GM19455 (cell line): ENCODE data around the gene SH3GLB1.
A peak's percentile ranks its signal among the peaks of the same experiment; 100 is the strongest.
"Not testable (repeated sequence)": the region's sequence is repeated elsewhere in the genome, so short reads cannot be mapped to it uniquely, and the experiment has no call there.

ENCODE experiments used
- ATAC-seq: cut with Tn5 transposase; IDR thresholded peaks from one replicate; pipeline ENCODE4 v1.9.1; 2021; ENCODE audit not compliant: unreplicated experiment

Gene SH3GLB1

GRCh38 chr1:86704458-86704971 is at the start of gene SH3GLB1:
SH3GLB1 (plus strand) TSS chr1:86704576; CDS start chr1:86704900, 324 bp downstream.
- peak; percentile 91 for ATAC-seq

GRCh38 chr1:86658381-86658780 is 46.0 kb upstream of the SH3GLB1 start:
- not testable (repeated sequence) for ATAC-seq

GRCh38 chr1:86666368-86666767 is 38.0 kb upstream of the SH3GLB1 start:
- ATAC-seq: no peak

GRCh38 chr1:86687595-86687994 is 16.8 kb upstream of the SH3GLB1 start:
- no peak for ATAC-seq

GRCh38 chr1:86692641-86693040 is 11.7 kb upstream of the SH3GLB1 start:
- ATAC-seq: no peak

GRCh38 chr1:86695400-86695799 is 9.0 kb upstream of the SH3GLB1 start:
- no peak for ATAC-seq

- ATAC-seq: no peak
These were observed 7.9 kb upstream of the SH3GLB1 start for GRCh38 chr1:86696522-86696921.

- no peak for ATAC-seq
These were observed 5.2 kb upstream of the SH3GLB1 start for GRCh38 chr1:86699186-86699585.

GRCh38 chr1:86701731-86702130 is 2.6 kb upstream of the SH3GLB1 start:
- ATAC-seq: no peak

GRCh38 chr1:86702954-86703494 is 1.4 kb upstream of the SH3GLB1 start:
- ATAC-seq: not testable (repeated sequence)

GRCh38 chr1:86703696-86704457 is 499 bp upstream of the SH3GLB1 start:
- ATAC-seq: peak; percentile 36

GRCh38 chr1:86704972-86705664 is 742 bp downstream of the SH3GLB1 start:
- ATAC-seq: peak; percentile 39

- ATAC-seq: no peak
These were observed 1.2 kb downstream of the SH3GLB1 start for GRCh38 chr1:86705665-86705985.

- ATAC-seq: no peak
These were observed 1.8 kb downstream of the SH3GLB1 start for GRCh38 chr1:86706018-86706635.

- ATAC-seq: no peak
These were observed 4.5 kb downstream of the SH3GLB1 start for GRCh38 chr1:86708920-86709319.

GRCh38 chr1:86712088-86712860 is 7.9 kb downstream of the SH3GLB1 start:
- ATAC-seq: no peak

GRCh38 chr1:86713477-86713876 is 9.1 kb downstream of the SH3GLB1 start:
- ATAC-seq: no peak

GRCh38 chr1:86714159-86714558 is 9.8 kb downstream of the SH3GLB1 start:
- ATAC-seq: no peak

- ATAC-seq: no peak
These were observed 10.3 kb downstream of the SH3GLB1 start for GRCh38 chr1:86714561-86715244.

- ATAC-seq: no peak
These were observed 14.4 kb downstream of the SH3GLB1 start for GRCh38 chr1:86718786-86719185.
